H54 (cell line): ENCODE data around the gene MAT2A.
A peak's percentile ranks its signal among the peaks of the same experiment; 100 is the strongest.

ENCODE experiments used
- DNase-seq: peaks from one replicate; pipeline ENCODE4 v3.0.0; 2011; ENCODE audit warnings: low spot score, mixed read lengths; ENCODE audit not compliant: insufficient read length
- FAIRE-seq: peaks from 3 replicates; lab custom pipeline; 2011; peaks lifted over from hg19 to GRCh38; lab: Jason Lieb, UNC
- POLR2A ChIP-seq: IDR thresholded peaks from 2 replicates; pipeline ENCODE4 v1.6.1; 2011; ENCODE audit warnings: low read depth, mild to moderate bottlenecking, low read length

Gene MAT2A

GRCh38 chr2:85561280-85562212, 22.6 kb downstream of the MAT2A start, which contains the start of gene GGCX:
Gene GGCX, minus strand, starts transcription at chr2:85561493. Its CDS starts 65 bp downstream, at chr2:85561428.
- FAIRE-seq (peak; percentile 60), DNase-seq (peak; percentile 81)
- peak; percentile 88 for TF ChIP-seq POLR2A

GRCh38 chr2:85564144-85564563, 25.2 kb downstream of the MAT2A start:
- no peak for DNase-seq
- TF ChIP-seq POLR2A: no peak
- FAIRE-seq: no peak

- FAIRE-seq: no peak
- no peak for TF ChIP-seq POLR2A
- no peak for DNase-seq
Observed at GRCh38 chr2:85566265-85566664, 27.3 kb downstream of the MAT2A start.

- no peak for FAIRE-seq
- no peak for DNase-seq
- TF ChIP-seq POLR2A: no peak
Observed at GRCh38 chr2:85575739-85576138, 36.8 kb downstream of the MAT2A start.

- no peak for DNase-seq
- no peak for TF ChIP-seq POLR2A
- no peak for FAIRE-seq
Observed at GRCh38 chr2:85577063-85577385, 38.1 kb downstream of the MAT2A start.

GRCh38 chr2:85577386-85578242, 38.6 kb downstream of the MAT2A start, which contains the start of gene VAMP8:
Gene VAMP8, plus strand, starts transcription at chr2:85577586. Its CDS starts 61 bp downstream, at chr2:85577647.
- TF ChIP-seq POLR2A: no peak
- DNase-seq (no peak), FAIRE-seq (no peak)

GRCh38 chr2:85578243-85579180, 39.5 kb downstream of the MAT2A start:
- DNase-seq (no peak), FAIRE-seq (no peak)
- TF ChIP-seq POLR2A: no peak

- FAIRE-seq (no peak), DNase-seq (no peak)
- no peak for TF ChIP-seq POLR2A
Observed at GRCh38 chr2:85579266-85579935, 40.4 kb downstream of the MAT2A start.

GRCh38 chr2:85580206-85580605, 41.2 kb downstream of the MAT2A start:
- DNase-seq: no peak
- TF ChIP-seq POLR2A: no peak
- no peak for FAIRE-seq

GRCh38 chr2:85582492-85582891, 43.5 kb downstream of the MAT2A start:
- FAIRE-seq: no peak
- no peak for DNase-seq
- no peak for TF ChIP-seq POLR2A

- FAIRE-seq (no peak), DNase-seq (no peak)
- no peak for TF ChIP-seq POLR2A
Observed at GRCh38 chr2:85583667-85584353, 44.8 kb downstream of the MAT2A start.

GRCh38 chr2:85584354-85584856, 45.4 kb downstream of the MAT2A start, which contains the start of gene VAMP5:
Gene VAMP5, plus strand, starts transcription at chr2:85584431. Its CDS starts 60 bp downstream, at chr2:85584491.
- peak; percentile 63 for TF ChIP-seq POLR2A
- FAIRE-seq: no peak
- DNase-seq: no peak
